Mesothelial cell of epicardium (in vitro differentiated cells): Measurements from ENCODE around the gene MTA1. TPM values are rescaled to one million over a fixed set of nuclear protein-coding genes. Genes with fewer than 3 reads are reported as not detected.

ENCODE experiments used
- DNase-seq, 2 experiments: peaks; one replicate each; pipeline ENCODE4 v3.0.0; 2021; ENCODE audit warnings: low spot score in 2 of 2; ENCODE audit not compliant: unreplicated experiment in 2 of 2
- H3K27ac Mint-ChIP-seq: 2 replicates; pipeline ENCODE4 v1.8.0; 2021; ENCODE audit warnings: mixed read lengths
- H3K27me3 Mint-ChIP-seq: 2 replicates; pipeline ENCODE4 v1.8.0; 2021; ENCODE audit warnings: low read depth, mixed read lengths
- H3K36me3 Mint-ChIP-seq: 2 replicates; pipeline ENCODE4 v1.8.0; 2021; ENCODE audit warnings: mixed read lengths
- H3K4me1 Mint-ChIP-seq: 2 replicates; pipeline ENCODE4 v1.8.0; 2021; ENCODE audit warnings: mixed read lengths
- H3K4me3 Mint-ChIP-seq: 2 replicates; pipeline ENCODE4 v1.8.0; 2021; ENCODE audit warnings: mild to moderate bottlenecking, moderate library complexity, mixed read lengths
- H3K9me3 Mint-ChIP-seq: 2 replicates; pipeline ENCODE4 v1.8.0; 2021; ENCODE audit warnings: mixed read lengths
- total RNA-seq: library from RNA; stranded (reverse); gene quantifications from 3 replicates; pipeline ENCODE4 v1.2.1, GENCODE V29; 2021
- TF ChIP-seq, protein P1 (sequence below): fragments of 200-600 bp; sonication (generic); IDR thresholded peaks from one replicate; pipeline ENCODE4 v1.5.0; 2021; ENCODE audit warnings: antibody characterized with exemption; ENCODE audit not compliant: unreplicated experiment

MTA1 gene
- total RNA-seq, 1 donor from 2014 or later, result 259 TPM

DNA sequence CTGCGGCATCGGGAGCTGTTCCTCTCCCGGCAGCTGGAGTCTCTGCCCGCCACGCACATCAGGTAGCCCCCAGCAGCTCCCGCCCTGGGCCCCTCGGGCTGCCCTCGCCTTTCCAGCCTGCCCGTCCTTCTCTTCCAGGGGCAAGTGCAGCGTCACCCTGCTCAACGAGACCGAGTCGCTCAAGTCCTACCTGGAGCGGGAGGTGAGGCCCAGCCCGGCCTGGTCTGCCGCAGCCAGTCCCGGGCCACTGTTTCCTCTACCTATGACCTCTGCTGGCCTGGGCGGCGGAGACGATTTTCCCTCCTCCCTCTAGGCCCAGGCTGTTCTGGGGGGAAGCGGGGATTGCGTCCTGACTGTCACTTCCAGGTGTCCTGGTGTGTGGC is 30.5 kb downstream of the MTA1 start:
- no peaks in the 10 kb centered on the region for H3K4me1 Mint-ChIP-seq
- peaks cover 12% of the 10 kb centered on the region for H3K36me3 Mint-ChIP-seq
- no peaks in the 10 kb centered on the region for H3K27me3 Mint-ChIP-seq
- H3K4me3 Mint-ChIP-seq, result no peak overlapping the region
- no peak for DNase-seq
- no peaks in the 10 kb centered on the region for H3K9me3 Mint-ChIP-seq
- H3K27ac Mint-ChIP-seq, result no peak overlapping the region
- TF ChIP-seq, protein P1, sequence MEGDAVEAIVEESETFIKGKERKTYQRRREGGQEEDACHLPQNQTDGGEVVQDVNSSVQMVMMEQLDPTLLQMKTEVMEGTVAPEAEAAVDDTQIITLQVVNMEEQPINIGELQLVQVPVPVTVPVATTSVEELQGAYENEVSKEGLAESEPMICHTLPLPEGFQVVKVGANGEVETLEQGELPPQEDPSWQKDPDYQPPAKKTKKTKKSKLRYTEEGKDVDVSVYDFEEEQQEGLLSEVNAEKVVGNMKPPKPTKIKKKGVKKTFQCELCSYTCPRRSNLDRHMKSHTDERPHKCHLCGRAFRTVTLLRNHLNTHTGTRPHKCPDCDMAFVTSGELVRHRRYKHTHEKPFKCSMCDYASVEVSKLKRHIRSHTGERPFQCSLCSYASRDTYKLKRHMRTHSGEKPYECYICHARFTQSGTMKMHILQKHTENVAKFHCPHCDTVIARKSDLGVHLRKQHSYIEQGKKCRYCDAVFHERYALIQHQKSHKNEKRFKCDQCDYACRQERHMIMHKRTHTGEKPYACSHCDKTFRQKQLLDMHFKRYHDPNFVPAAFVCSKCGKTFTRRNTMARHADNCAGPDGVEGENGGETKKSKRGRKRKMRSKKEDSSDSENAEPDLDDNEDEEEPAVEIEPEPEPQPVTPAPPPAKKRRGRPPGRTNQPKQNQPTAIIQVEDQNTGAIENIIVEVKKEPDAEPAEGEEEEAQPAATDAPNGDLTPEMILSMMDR, result no peak

DNA sequence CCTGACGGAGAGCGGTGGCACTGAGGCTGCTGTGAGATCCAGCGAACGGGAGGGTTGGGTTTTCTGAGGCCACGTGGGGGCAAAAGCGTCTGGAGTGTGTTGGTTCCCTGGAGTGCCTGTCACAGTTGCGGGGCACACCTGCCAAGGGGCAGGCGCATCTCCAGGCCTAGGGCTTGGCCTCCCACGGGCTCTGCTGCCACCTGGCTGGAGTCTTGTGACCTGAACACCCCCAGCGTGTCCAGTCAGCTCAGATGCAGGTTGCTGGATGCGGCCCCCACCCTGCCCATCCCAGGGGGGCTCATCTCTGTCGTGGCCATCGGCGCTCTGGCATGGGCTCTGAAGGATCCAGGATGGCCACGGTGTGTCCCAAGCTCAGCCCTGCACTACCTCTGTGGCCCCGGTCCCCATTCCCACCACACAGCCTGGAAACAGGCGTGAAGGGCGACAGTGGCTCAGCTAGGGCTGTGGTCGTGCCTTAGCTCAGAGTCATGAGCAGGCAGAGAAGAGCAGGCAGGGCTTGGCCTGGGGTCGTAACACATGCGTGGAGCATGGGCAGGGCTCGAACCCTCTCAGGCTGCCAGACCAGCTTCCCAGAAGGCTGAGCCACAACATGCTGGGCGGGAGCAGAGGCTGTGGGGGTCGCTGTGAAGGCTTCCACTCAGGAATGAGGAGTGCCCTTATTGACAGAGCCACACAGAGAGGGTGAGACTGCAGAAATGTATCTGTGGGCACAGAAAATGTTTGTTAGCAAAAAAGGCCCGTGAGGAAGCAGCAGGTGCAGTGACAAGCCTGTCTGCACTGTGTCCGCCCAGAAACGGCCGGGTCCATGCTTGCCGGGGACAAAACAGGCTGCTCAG is 31.5 kb downstream of the MTA1 start:
- no peak overlapping the region for H3K4me3 Mint-ChIP-seq
- H3K27me3 Mint-ChIP-seq, result no peaks in the 10 kb centered on the region
- peaks cover 17% of the 10 kb centered on the region for H3K36me3 Mint-ChIP-seq
- H3K4me1 Mint-ChIP-seq, result no peaks in the 10 kb centered on the region
- H3K27ac Mint-ChIP-seq, result no peak overlapping the region
- DNase-seq, result no peak
- H3K9me3 Mint-ChIP-seq, result no peaks in the 10 kb centered on the region
- TF ChIP-seq, protein P1, result no peak

DNA sequence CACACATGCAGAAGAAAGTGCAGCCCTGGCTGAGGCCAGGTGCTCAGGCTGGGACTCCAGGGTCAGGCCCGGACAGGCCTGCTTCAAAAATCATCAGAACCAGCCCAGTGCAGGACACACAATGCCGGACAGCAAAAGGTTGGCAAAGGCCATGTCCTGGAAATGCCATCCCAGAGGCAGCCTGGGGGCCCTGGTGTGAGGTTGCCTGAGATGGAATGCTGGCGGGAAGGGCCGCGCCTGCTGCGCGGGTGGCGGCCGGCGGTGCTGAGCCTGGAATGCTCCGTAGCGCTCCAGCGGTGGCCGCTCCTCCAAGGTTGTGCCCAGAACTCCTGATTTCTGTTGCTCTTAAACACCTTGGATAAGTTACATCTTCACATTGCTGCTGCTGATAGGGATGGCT is 33.3 kb downstream of the MTA1 start:
- Mint-ChIP-seq H3K27me3 (no peaks in the 10 kb centered on the region), H3K27ac (no peak overlapping the region), H3K9me3 (no peaks in the 10 kb centered on the region), H3K4me1 (no peaks in the 10 kb centered on the region), H3K4me3 (no peak overlapping the region), H3K36me3 (peaks cover 17% of the 10 kb centered on the region)
- TF ChIP-seq, protein P1, result no peak
- no peak for DNase-seq

DNA sequence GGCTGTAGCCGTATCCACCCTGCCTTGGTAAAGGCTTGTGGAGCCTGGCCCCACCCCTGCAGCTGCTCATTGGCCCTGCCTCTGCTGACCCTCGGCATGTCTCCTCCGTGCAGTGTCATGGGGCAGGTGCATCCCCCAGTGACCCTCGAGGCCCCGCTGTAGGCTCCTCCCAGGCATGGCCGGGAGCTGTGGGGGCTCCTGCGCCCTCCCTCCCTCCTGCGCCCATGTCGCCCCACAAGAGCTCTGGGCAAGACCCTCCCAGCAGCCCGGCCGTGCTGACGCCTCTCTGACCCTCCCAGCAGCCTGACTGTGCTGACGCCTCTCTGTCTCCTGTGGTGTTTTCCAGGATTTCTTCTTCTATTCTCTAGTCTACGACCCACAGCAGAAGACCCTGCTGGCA is 34.2 kb downstream of the MTA1 start:
- no peak for DNase-seq
- H3K4me1 Mint-ChIP-seq, result no peaks in the 10 kb centered on the region
- H3K4me3 Mint-ChIP-seq, result no peak overlapping the region
- H3K9me3 Mint-ChIP-seq, result no peaks in the 10 kb centered on the region
- no peak overlapping the region for H3K27ac Mint-ChIP-seq
- TF ChIP-seq, protein P1, result no peak
- no peaks in the 10 kb centered on the region for H3K27me3 Mint-ChIP-seq
- peaks cover 17% of the 10 kb centered on the region for H3K36me3 Mint-ChIP-seq

DNA sequence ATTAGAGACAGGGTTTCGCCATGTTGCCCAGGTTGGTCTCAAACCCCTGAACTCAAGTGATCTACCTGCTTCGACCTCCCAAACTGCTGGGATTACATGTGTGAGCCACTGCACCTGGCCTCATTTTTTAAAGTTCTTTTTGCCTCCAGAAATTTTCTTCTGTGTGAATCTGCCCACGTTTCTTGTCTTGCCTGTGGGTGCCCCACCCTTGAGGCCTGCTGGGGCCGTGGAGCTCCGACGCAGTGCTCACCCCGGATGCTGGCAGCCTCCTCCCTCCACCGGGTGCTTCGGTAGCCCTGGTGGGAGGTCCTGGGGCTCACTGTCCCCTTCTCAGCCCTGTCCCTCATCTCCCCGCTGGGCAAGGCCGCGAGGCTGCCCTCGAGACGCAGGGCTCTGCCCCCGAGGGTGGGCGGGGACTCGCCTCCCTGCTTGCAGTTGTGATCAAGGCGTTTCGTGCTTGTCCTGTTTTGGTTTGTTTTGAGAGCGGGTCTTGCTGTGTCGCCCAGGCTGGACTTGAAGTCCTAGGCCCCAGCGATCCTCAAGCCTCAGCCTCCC is 35.5 kb downstream of the MTA1 start:
- Mint-ChIP-seq H3K36me3 (peaks cover 17% of the 10 kb centered on the region), H3K4me3 (no peak overlapping the region), H3K4me1 (no peaks in the 10 kb centered on the region), H3K27me3 (no peaks in the 10 kb centered on the region), H3K9me3 (no peaks in the 10 kb centered on the region), H3K27ac (no peak overlapping the region)
- no peak for DNase-seq
- TF ChIP-seq, protein P1, result no peak
